Stimulated activated naive CD4-positive, alpha-beta T cell treated with Interleukin-2 at 50 U/mL for 16 hours (primary cell): ENCODE data around the gene TNFRSF1B.
A peak's percentile ranks its signal among the peaks of the same experiment; 100 is the strongest.

ENCODE experiments used
- DNase-seq: peaks from one replicate; lab custom pipeline; 2025; lab: John Stamatoyannopoulos, UW

TNFRSF1B gene

DNA sequence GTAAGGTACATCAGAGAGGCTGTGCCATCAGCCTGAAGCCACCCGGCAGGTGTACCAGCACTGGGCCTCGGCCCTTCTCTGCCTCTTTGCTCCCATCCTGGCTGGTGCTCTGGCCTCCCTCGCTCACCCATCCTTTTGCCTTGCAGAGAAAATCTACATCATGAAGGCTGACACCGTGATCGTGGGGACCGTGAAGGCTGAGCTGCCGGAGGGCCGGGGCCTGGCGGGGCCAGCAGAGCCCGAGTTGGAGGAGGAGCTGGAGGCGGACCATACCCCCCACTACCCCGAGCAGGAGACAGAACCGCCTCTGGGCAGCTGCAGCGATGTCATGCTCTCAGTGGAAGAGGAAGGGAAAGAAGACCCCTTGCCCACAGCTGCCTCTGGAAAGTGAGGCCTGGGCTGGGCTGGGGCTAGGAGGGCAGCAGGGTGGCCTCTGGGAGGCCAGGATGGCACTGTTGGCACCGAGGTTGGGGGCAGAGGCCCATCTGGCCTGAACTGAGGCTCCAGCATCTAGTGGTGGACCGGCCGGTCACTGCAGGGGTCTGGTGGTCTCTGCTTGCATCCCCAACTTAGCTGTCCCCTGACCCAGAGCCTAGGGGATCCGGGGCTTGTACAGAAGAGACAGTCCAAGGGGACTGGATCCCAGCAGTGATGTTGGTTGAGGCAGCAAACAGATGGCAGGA is 24.5 kb upstream of the TNFRSF1B start:
- DNase-seq: no peak

DNA sequence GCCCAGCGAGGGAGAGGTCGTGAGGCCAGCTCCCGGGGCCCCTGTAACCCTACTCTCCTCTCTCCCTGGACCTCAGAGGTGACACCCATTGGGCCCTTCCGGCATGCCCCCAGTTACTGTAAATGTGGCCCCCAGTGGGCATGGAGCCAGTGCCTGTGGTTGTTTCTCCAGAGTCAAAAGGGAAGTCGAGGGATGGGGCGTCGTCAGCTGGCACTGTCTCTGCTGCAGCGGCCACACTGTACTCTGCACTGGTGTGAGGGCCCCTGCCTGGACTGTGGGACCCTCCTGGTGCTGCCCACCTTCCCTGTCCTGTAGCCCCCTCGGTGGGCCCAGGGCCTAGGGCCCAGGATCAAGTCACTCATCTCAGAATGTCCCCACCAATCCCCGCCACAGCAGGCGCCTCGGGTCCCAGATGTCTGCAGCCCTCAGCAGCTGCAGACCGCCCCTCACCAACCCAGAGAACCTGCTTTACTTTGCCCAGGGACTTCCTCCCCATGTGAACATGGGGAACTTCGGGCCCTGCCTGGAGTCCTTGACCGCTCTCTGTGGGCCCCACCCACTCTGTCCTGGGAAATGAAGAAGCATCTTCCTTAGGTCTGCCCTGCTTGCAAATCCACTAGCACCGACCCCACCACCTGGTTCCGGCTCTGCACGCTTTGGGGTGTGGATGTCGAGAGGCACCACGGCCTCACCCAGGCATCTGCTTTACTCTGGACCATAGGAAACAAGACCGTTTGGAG is 23.7 kb upstream of the TNFRSF1B start:
- DNase-seq: no peak

DNA sequence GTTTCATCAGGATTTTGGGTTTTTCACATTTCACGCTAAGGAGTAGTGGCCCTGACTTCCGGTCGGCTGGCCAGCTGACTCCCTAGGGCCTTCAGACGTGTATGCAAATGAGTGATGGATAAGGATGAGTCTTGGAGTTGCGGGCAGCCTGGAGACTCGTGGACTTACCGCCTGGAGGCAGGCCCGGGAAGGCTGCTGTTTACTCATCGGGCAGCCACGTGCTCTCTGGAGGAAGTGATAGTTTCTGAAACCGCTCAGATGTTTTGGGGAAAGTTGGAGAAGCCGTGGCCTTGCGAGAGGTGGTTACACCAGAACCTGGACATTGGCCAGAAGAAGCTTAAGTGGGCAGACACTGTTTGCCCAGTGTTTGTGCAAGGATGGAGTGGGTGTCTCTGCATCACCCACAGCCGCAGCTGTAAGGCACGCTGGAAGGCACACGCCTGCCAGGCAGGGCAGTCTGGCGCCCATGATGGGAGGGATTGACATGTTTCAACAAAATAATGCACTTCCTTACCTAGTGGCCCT is 23.1 kb upstream of the TNFRSF1B start:
- no peak for DNase-seq

- DNase-seq: no peak
These were observed 22.6 kb upstream of the TNFRSF1B start for GRCh38 chr1:12144236-12144635.

DNA sequence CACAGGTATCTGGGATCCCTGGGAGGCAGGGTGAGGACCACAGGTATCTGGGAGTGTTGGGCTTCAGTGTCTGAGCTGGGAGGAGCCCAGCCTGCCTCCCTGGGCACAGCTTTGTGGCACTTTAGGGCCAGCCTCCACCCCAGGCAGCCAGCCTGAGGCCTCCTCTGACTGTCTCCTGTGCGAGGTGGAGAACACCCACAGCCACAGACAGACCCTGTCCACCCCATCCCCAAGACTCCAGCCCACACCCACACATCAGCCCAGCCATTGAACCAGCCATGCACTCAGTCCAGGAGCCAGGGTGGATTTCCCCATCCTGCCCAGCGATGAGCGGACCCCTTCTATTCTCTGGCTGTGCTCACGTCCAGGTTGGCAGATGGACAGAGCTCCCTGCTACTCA is 21.8 kb upstream of the TNFRSF1B start:
- DNase-seq: no peak

GRCh38 chr1:12145616-12146342 is 21.0 kb upstream of the TNFRSF1B start:
- no peak for DNase-seq

DNA sequence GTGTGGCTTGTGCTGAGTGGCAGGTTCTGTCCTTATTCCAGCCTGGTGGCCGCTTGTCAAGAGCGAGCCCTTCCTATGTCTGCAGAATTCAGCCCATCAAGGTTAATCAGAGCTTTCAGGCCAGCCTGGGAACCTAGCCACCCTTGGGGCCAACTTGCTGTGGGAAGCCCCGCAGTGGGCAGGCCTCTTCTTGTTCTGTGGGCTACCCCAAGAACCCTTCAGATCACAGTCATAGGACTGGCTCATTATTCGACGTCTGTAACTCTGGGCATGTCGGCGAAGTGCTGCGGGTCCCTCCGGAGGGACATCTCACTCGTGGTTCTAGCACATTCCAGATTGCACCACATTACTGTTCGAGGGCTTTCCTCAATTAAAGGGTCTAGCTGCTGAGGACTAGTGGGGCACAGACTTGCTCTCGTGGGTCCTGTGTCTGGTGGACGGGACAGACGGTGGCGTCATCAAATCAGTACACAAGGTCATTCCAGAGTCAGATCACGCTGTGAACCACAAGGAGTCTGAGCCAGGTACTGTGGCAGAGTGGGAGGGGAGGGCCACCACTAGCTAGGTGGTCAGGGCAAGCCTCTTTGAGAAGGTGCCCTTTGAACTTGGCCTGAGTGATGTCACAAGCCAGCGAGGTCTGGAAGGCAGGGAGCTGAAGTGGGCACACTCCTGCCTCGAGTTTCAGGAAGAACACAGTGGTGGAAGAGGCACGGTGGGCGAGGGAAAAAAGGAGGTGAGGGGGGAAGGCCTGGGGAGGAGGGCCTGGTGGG is 20.3 kb upstream of the TNFRSF1B start:
- DNase-seq: no peak

DNA sequence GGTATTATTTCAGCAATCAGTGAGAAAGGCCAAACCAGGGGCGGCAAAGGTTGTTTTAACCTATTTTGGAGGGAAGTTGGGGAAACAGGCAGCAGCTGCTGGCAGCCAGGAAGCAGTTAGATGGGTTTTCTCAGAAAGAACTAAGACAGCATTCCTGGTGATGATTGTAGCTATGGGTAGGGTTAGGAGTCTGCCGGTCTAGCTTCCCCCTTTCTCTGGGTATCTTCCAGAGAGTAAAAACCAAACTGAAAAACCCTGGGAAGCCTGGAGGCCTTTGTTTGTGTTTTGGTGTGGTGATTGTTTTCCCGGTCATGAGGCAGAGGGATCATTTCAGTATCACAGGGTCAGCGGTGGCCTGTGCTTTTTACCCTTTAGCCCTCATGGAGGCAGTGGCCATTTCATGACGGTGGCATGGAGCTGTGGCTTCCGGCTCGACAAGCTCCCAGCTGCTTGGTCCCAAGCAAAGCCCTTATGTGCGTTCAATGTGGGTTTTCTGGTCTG is 19.5 kb upstream of the TNFRSF1B start:
- no peak for DNase-seq

GRCh38 chr1:12148160-12148957 is 18.4 kb upstream of the TNFRSF1B start:
- DNase-seq: no peak

DNA sequence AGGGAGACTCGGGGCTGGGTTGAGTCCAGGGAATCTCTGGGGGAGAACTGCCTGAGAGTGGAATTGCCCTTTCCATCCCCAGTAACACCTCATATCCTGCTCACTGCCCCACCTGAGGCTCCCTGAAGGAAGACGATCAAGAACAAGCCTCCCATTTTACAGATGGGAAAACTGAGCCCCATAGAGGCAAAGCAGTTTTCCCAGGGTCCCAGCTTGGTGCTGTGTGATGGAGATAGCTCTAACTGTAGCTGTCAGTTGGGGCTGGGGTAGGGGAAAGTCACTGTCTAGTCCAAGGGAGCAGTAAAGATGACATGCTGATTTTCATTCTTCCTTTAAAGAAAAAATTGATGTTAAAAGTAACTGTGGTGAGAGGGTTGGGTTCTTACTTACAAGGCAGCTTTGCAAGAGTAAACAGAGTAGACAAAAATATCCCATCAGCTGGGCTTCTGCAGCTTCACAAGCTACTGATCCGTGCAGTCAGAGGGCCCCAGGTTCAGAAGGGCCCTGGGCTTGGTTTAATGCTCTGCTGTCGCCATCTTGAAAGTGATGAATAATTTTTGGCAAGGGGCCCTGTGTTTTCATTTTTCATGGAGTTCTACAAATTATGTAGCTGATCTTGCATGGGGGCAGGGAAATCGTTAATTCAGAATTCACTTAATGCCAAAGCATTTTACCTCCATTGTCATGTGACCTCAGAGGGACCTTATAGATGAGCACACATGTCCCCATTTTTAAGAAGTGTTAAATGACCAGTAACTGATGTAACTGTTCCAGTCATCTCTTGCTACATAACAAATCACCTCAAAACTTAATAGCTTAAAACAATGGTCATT is 17.6 kb upstream of the TNFRSF1B start:
- no peak for DNase-seq

GRCh38 chr1:12149791-12150175 is 17.0 kb upstream of the TNFRSF1B start:
- no peak for DNase-seq

- no peak for DNase-seq
These were observed 16.2 kb upstream of the TNFRSF1B start for GRCh38 chr1:12150456-12151200.

DNA sequence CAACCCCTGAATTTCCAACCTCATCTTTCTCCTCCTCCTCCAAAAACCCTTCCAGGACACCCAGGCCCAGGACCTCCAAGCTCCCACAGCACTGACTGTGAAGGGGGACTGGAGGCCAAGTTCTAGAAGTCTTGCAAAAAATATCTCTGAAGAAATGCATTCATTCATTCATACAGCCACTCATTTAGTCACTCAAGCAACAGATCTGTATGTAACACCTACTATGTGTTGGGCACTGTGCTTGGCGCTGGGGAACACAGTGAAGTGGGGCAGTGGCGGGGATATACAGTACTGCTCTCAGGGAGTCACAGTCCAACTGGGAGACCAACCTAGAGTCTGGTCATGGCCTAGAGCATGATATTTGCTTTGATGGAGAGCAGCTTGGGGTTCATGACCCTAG is 15.3 kb upstream of the TNFRSF1B start:
- no peak for DNase-seq

- no peak for DNase-seq
These were observed 14.5 kb upstream of the TNFRSF1B start for GRCh38 chr1:12152113-12152891.

GRCh38 chr1:12153181-12153785 is 13.5 kb upstream of the TNFRSF1B start:
- no peak for DNase-seq

GRCh38 chr1:12155328-12155727 is 11.5 kb upstream of the TNFRSF1B start:
- DNase-seq: no peak

- DNase-seq: peak; percentile 44
These were observed 9.2 kb upstream of the TNFRSF1B start for GRCh38 chr1:12157366-12158231.
